GM18909 (cell line): ENCODE results near the gene STK32C.
"Not testable (repeated sequence)": the region's sequence is repeated elsewhere in the genome, so short reads cannot be mapped to it uniquely, and the experiment has no call there.

Experiments
- ATAC-seq: cut with Tn5 transposase; IDR thresholded peaks from one replicate; pipeline ENCODE4 v1.9.1; 2021; ENCODE audit warnings: mild to moderate bottlenecking; ENCODE audit not compliant: unreplicated experiment, poor library complexity

STK32C gene

GRCh38 chr10:132339276-132339675 lies 31.5 kb upstream of the STK32C start:
- no peak for ATAC-seq

- no peak for ATAC-seq
Observed at GRCh38 chr10:132338876-132339275, 31.1 kb upstream of the STK32C start.

- ATAC-seq: not testable (repeated sequence)
Observed at GRCh38 chr10:132337854-132338253, 30.1 kb upstream of the STK32C start.

GRCh38 chr10:132336919-132337407 lies 29.2 kb upstream of the STK32C start:
- ATAC-seq: no peak

DNA sequence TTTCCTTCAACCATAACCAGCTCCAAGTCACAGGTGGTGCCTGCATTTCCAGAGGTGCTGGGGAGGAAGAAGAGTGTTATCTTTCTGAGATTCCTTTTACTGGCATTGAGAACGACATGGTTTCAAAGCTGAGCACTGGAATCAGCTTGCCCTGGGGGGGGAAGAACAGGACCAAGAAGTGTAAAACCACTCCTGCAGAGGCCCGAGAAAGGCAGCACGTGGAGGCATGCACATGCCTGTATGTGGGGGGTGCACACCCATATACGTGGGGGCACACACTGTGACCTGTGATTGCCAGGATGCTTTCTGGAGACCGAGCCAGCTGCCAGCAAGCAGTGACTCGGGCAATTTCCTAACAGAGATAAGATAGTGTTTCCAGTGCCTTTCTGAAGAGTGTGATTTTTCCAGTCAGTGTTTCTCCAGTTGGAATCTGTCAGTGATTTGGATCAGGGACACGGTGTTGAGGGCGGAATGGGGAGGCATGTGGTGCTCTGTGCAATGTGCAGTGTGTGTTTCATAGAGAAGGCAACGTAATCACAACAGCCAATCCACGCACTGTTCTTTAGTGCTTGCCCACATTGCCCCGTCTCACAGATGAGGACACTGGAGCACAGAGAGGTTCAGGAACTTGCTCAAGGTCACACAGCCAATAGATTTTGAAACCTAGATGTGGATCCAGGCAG lies 28.5 kb upstream of the STK32C start:
- ATAC-seq: no peak

DNA sequence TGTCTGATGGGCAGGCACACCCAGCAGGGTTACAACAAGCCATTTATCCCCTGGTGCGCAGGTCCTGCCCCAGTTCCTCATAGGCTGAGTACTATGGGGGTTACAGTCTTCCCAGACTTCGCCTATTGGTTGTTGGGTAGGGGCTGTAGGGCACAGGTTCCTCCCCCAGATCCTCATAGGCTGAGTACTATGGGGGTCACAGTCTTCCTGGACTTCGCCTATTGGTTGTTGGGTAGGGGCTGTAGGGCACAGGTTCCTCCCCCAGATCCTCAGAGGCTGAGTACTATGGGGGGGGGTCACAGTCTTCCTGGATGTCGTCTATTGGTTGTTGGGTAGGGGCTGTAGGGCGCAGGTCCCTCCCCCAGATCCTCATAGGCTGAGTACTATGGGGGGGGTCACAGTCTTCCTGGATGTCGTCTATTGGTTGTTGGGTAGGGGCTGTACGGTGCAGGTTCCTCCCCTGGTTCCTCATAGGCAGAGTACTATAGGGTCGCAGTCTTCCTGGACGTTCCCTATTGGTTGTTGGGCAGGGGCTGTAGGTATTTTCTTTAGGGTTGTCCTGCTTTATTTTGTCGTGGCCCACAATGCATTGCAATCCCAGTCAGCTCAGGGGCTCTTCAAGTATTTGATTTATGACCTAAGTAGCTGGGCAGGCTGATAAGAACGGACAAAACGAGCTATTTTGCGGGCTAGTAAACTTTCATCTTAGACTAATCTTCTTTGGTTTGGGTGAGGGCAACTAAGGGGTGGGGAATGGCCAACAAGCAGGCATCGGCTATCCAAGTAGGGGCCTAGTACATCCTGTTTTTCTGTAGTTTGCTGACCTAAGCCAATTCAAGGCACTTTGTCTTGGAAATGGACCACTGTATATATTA lies 27.7 kb upstream of the STK32C start:
- peak; percentile 63 for ATAC-seq

GRCh38 chr10:132334631-132335188 lies 27.0 kb upstream of the STK32C start:
- ATAC-seq: no peak

DNA sequence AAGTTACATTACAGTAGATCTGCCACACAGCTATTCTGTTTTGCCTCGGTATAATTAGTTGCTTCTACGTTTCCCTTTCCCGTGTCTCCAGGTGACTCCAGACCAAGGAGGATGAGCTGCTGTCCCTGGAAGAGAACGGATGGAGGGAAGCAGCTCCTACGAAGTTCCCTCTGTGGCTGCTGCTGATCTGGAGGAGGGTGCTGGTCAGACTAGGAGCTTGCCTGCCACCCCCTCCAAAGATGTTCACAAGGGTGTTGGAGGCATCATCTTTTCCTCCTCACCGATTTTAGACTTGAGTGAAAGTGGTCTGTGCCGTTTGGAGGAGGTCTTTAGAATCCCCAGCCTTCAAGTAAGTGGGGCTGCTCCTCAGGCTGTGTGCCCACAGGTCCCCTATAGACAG lies 25.6 kb upstream of the STK32C start:
- no peak for ATAC-seq

DNA sequence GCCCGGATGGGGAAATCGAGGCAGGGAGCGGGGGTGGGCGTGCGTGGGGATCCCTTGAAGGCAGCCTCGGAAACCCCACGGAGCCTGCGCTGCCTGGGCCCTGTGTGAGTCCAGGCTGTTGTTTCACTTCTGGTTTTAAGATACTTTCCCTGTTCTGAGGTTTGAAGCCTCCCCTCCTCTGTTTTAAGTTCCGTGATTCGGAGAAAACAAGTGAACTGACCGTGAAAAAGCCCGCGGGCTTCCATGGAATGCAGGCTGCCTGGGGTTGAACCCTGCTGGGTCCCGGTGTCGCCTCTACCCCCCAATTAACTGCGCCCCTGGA lies 24.6 kb upstream of the STK32C start:
- peak; percentile 37 for ATAC-seq

DNA sequence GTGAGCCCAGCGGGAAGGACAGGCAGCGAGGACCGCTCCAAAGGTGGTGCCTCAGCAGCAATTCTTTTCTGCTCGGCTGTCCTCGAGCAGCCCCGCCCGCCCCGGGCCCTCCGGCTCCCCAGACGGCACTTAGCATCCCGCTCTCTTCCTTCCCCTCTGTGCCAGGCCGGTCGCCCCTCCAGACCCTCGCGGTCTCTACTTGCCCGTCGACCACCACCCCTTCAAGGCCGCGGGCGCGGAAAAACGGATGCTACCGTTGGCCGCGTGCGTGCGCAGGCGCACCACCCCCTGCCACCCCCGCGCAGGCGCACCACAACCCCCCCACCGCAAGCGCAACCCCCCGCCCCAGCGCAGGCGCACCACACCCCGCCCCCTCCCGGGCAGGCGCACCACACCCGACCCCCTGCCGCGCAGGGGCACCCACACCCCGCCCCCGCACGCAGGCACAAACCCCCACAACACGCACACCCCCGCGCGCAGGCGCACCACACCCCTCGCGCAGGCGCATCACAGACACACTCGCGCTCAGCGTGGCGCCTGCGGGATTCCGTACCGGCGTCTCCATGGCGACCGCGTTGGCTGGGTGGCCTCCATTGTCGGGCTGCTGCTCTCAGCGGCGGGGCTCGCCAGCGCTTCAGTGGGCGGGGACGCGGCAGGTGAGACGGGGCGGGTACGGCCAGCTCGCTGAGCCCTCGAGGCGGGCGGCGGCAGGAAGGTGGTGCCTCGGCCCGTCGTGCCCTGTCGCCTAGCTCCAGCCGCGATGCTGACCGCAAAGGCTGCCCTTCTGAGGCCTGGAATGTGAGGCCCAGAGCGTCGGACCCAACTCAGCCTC lies 24.1 kb upstream of the STK32C start, which contains the start of gene LRRC27:
Gene LRRC27 (plus strand): TSS at position 593 of the 832 bp plus-strand sequence. CDS start 1,332 bp downstream, outside the sequence.
- peak; percentile 74 for ATAC-seq

DNA sequence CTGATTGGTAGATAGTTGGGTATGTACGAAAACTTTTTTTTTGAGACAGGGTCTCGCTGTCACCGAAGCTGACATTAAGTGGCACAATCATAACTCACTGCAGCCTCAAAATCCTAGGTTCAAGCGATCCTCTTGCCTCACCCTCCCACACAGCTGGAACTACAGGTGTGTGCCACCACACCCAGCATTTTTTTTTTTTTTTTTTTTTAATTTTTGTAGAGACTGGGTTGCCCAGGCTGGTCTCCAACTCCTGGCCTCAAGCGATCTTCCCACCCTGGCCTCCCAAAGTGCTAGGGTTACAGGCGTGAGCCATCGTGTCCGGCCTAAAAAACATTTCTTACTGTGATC lies 22.7 kb upstream of the STK32C start:
- no peak for ATAC-seq

DNA sequence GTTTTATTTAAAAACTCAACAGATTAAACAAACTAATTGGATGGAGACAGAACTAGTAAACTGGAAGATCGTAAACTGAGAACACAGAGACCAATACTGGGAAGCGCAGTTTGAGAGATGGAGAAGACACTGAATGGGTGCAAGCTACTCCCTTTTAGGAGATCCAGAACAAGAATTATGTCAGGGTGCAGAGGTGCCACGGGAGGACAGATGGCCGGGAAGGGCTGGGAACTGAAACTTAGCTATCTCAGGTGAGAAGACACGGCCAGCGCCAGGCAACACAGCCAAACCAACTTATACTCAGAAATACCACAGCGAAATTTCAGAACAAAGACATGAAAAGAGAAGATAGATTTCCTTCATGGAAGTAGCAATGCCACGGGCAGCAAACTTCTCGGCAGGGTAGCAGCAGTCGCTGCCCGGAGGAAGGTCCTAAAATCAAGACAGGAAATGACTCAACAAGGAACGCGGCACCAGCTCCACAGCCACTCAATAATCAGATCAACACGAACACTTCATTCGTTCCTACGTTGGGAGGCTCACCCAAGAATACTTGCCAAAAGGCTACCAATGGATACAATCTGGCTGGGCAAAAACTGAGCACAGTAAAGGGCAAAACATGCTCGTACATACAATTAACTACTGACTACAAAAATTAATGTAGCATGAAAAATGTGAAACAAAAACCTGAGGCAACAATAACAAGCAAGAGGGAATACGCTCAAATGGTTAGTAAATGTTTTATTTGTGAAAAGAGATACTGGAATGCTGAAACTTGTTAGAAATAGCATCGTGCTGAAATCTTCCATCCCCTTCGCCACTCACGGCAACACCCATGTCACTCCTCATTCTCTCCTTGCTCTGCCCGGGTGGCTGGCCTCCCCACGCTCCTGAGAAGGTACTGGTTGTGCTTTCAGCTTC lies 22.1 kb upstream of the STK32C start:
- ATAC-seq: no peak

- no peak for ATAC-seq
Observed at GRCh38 chr10:132328738-132329137, 21.0 kb upstream of the STK32C start.

- no peak for ATAC-seq
Observed at GRCh38 chr10:132328106-132328505, 20.4 kb upstream of the STK32C start.

- no peak for ATAC-seq
Observed at GRCh38 chr10:132326925-132327324, 19.2 kb upstream of the STK32C start.

GRCh38 chr10:132326344-132326889 lies 18.7 kb upstream of the STK32C start:
- peak; percentile 42 for ATAC-seq

- ATAC-seq: no peak
Observed at GRCh38 chr10:132324186-132324585, 16.4 kb upstream of the STK32C start.

- no peak for ATAC-seq
Observed at GRCh38 chr10:132322586-132323048, 14.9 kb upstream of the STK32C start.

GRCh38 chr10:132321726-132322125 lies 14.0 kb upstream of the STK32C start:
- no peak for ATAC-seq
